Left cardiac atrium (tissue), 4 donors: Measurements from ENCODE around the gene NDRG4. TPM values are rescaled to one million over a fixed set of nuclear protein-coding genes. Genes with fewer than 3 reads are reported as not detected.

Experiments
- ATAC-seq, 2 donors: fragments of 200-7000 bp; cut with Tn5 transposase; one replicate each; pipeline ENCODE4 v1.9.1; 2020; ENCODE audit warnings: mild to moderate bottlenecking in 2 of 2, moderate library complexity in 2 of 2
- DNase-seq: peaks from one replicate; pipeline ENCODE4 v3.0.0-alpha.2; 2020
- intact Hi-C, 2 donors: fragments of 100-400 bp; cut with DNase I; formaldehyde crosslinking; loops; one replicate each; pipeline versions ENCODE4 v1.14.1 to v1.15.1; 2022 to 2023
- long read RNA-seq: library from polyadenylated mRNA; unstranded; transcript quantifications from one replicate; pipeline ENCODE4 v2.0.0, GENCODE V29; 2021
- total RNA-seq, 2 donors: library from RNA; stranded (reverse); fragmentation: NEBNext Ultra II Directional; extraction: Animal tissue kit (Norgen Biotek cat#: 25700); gene quantifications; one replicate each; pipeline ENCODE4 v1.2.1, GENCODE V29; 2021
- donor health status: DM: no; HTN: yes; CAD: no.
- donor health status: DM: no; HTN: yes; CAD: no; lungs with severe emphysema.
- donor health status: DM: yes; HTN: yes; CAD: no.
- donor health status: Dilated cardiomyopathy.

Gene NDRG4
- 100 to 1,000 TPM; 121 to 153 TPM for total RNA-seq
- long read RNA-seq, transcript NDRG4-204 (16 exons, 3,626 nt), result major isoform, 149 of 400 reads
- long read RNA-seq, transcript NDRG4-219 (1 exons, 2,700 nt), result minor isoform, 43 of 400 reads
- long read RNA-seq, transcript NDRG4-201 (16 exons, 3,324 nt), result minor isoform, 108 of 400 reads
- long read RNA-seq, partial matches to known transcripts, result 30 of 400 reads
- long read RNA-seq, other reads (novel, unspliced or antisense), result 63 of 400 reads

GRCh38 chr16:58499615-58500351 lies at the start of gene NDRG4:
Gene NDRG4, plus strand, starts transcription at chr16:58500143. Its CDS starts 106 bp downstream, at chr16:58500249.
- intact Hi-C loops, result no loop called here
- DNase-seq (peak; percentile 72), ATAC-seq (peak; percentile 39 to 55)

- intact Hi-C loops, result no loop called here
- DNase-seq (no peak), ATAC-seq (no peak)
Measured at GRCh38 chr16:58450590-58450989, 49.4 kb upstream of the NDRG4 start.

DNA sequence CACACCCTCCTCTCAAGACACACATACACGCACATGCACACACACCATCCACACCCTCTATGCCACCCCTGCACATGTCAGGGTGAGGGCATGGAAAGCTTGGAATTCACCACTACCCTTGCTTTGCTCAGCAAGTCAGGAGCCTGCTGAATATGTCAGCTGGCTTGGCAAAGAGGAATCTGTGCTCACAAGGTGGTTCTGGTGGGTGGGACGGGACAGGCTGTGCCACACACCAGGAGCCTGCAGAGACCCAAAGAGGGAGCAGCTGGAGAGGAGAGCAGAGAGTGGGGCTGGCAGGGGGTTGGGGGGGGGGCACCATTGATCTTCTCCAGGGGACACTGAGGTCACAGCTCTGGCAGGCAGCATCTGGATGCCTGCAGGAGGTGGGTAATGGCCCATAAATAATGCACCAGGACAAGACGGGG lies 48.7 kb upstream of the NDRG4 start:
- ATAC-seq, result peak; percentile 5 to 36
- intact Hi-C loops, result no loop called here
- no peak for DNase-seq

DNA sequence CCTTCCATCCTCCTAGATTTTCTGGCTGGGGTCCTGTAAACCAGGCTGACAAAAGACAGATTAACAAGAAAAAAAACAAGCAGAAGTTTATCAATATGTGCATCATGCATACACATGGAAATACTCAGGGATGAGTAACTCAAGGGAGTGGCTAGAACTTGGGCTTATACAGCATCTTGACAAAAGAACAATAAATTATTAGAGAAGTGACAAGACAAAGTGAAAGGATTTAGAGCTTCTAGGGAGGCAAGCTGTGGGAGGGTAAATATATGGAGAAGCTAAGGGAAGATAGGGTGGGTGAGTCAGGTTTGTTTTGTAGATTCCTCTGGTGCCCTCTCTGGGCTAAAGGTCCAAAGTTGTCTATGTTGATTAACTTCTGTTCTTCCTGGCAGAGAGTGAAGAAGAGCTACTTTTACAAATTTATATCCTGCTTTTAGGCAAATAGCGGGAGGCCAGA lies 48.0 kb upstream of the NDRG4 start:
- intact Hi-C loops, result no loop called here
- ATAC-seq (peak in 1 of 2 donors; percentile 81), DNase-seq (no peak)

GRCh38 chr16:58452640-58453039 lies 47.3 kb upstream of the NDRG4 start:
- ATAC-seq (no peak), DNase-seq (no peak)
- intact Hi-C loops, result no loop called here

- no peak for ATAC-seq
- no peak for DNase-seq
- intact Hi-C loops, result no loop called here
Measured at GRCh38 chr16:58454178-58454577, 45.8 kb upstream of the NDRG4 start.

DNA sequence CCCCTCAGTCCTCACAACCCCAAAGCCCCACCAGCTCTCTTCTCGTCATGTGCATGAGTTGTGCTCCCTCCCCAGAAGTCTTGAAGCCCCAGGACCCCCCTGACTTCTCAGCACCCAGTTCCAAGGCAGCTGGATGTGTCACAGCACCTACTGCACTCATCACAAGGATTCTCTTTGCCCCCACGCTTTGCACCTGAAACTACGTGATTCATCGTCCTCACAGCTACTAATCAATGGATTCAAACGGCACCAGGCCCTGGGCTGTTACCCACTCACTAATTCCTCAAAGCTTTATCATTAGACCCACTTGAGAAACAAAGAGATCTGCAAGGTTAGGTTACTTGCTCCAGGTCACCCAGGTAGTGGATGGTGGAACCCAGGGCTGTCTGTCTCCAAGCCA lies 45.1 kb upstream of the NDRG4 start:
- no peak for DNase-seq

DNA sequence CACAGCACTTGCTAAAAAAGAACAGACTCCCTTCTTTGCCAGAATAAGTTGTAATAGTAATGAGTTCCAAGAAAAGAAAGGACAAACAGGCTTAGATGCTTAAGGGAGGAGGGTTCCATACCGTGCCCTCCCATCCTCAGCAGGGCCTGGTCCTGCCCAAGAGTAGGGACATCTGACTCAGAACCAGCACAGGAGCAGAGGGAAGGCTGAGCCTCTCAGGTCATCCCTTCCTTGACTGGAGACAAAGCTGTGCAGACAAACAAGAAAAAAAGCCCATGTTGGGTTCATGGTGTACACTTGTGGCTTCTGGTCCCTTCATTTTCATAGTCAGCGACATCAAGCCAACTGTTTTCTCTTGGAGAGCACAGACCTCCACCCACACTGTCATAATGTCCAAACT lies 44.2 kb upstream of the NDRG4 start:
- no peak for DNase-seq
- intact Hi-C loops, result no loop called here
- ATAC-seq, result peak in 1 of 2 donors; percentile 42

More for the DNA sequence above, 45.1 kb upstream of the NDRG4 start:
- no peak for ATAC-seq
- intact Hi-C loops, result no loop called here

DNA sequence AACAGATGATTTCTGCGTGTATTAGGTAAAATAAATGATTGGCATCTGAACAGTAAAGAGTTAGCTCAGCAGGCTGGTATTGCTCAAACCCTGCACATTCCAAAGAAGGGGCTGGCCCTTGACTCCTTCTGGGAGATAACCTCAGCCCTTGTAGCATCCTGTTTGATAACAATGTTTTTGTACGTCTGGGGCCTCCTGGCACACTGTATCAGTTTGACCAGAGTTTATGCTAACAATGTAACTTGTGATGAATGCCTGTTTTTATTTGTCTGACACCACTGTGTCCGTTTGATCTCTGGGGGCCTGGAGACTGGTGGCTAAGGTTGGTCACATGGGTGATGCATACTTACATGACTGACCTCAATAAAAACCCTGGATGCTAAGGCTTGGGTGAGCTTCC lies 43.8 kb upstream of the NDRG4 start:
- ATAC-seq (peak; percentile 28 to 70), DNase-seq (peak; percentile 54)
- intact Hi-C loops, result no loop called here

- ATAC-seq (no peak), DNase-seq (no peak)
- intact Hi-C loops, result no loop called here
Measured at GRCh38 chr16:58458606-58459343, 41.2 kb upstream of the NDRG4 start.

DNA sequence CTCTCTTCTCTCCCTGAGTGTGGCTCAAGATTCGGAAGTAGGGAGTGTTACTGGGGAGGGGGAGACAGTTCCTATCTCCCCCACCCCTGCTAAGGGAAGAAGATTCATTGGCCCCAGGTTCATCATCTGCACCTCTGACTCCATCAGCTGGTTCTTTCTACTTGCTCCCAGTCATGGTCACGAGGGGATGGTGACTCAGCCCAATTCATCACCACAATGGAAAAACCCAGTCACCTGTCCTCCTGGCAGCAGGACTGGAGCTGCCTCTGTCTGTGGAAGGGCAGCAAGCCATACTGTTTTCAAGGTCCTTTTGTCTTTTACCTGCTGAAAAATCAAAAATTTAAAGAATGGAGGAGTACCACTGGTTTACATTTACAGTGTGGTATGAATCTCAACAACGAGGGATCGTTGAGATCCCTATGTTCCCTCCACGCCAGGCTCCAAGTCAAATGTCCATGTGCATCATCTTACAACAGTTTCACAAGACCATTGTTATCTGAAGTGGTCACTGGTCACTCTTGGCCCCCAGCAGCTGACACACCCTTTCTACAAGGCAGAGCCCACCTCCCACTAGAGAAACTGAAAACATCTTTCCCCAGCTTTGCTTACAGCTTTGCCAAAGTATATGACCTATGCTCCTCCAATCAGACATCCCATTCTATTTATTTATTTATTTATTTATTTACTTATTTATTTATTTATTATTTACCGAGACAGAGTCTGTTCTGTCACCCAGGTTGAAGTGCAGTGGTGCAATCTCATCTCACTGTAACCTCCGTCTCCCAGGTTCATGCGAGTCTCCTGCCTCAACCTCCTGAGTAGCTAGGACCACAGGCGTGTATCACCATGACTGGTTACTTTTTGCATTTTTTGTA lies 40.4 kb upstream of the NDRG4 start:
- peak; percentile 50 for DNase-seq
- peak in 1 of 2 donors; percentile 22 for ATAC-seq
- intact Hi-C loops, result loop anchor here in 1 of 2 donors (10.0 kb wide), 1 partner anchor 45 kb away; no protein-coding TSS in a partner anchor

DNA sequence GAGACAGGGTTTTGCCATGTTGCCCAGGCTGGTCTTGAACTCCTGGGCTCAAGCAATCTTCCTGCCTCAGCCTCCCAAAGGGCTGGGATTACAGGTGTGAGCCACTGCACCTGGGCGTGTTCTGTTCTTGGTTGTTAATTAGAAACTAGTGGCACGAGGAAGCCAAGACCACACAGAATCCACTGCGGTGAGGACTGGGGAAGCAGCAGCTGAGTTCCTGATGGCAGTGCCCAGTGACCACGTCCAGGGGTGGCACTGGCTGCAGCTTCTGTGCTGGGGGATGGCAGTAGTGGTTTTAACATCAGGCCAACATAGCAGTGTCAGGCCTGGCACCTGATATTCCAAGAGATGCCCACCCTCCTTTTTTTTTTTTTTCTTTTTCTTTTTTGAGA lies 39.7 kb upstream of the NDRG4 start:
- ATAC-seq (no peak), DNase-seq (no peak)
- intact Hi-C loops, result loop anchor here in 1 of 2 donors (10.0 kb wide), 1 partner anchor 45 kb away; no protein-coding TSS in a partner anchor

DNA sequence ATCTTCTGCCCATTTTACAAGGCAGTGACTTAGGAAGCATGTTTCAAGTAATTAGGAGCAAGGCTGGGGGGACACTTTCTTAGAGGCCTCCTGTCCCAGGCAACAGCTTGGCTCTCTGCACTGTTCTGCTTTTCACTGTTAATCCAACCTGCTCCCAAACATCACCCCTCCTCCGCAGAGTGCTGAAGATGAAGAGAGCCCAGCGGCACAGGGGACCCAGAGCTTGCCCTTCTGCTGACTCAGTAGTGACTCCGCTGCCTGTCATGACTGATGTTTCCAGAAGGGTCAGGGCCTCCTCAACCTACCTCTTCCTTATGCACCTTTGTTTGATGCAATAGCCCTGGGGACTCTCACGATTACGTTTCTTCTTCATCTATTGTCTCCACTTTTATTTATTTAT lies 38.9 kb upstream of the NDRG4 start:
- intact Hi-C loops, result loop anchor here in 1 of 2 donors (10.0 kb wide), 1 partner anchor 46 kb away; no protein-coding TSS in a partner anchor
- DNase-seq, result no peak
- ATAC-seq, result no peak

DNA sequence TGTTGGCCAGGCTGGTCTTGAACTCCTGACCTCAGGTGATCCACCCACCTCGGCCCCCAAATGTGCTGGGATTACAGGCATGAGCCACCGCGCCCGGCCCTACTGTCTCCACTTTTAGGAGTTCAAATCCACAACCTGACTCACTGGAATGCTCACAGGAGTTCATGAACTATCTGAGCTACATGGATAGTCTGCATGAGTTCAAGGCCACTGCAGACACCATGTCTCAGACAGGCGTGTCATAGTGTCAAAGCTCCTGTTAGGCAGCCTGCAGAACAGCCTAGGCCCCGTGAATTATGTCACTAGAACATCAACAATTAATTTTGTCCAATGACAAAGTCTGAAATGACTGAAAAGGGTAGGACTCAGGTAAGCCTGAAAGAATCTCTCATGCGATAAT lies 38.3 kb upstream of the NDRG4 start:
- DNase-seq (no peak), ATAC-seq (no peak)
- intact Hi-C loops, result loop anchor here in 1 of 2 donors (10.0 kb wide), 1 partner anchor 47 kb away; no protein-coding TSS in a partner anchor

DNA sequence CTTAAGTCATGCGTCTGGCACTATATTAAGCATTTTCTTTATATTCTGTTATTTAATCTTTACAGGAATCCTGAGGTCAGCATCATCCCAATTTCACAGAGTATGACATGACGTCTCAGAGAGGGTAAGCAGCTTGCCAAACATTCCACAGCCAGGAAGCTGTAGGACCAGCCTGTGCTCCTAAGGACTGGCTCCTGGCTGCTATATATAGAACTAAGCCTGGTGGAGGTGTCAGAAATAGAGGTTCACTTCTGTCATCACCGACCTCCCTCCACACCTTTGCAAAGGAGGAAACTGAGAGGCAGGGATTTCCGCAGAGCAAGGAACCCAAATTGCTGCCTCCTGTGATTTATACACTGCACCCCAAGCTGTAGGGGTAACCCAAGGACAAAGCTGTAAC lies 37.9 kb upstream of the NDRG4 start:
- intact Hi-C loops, result loop anchor here in 1 of 2 donors (10.0 kb wide), 1 partner anchor 47 kb away; no protein-coding TSS in a partner anchor

GRCh38 chr16:58462499-58462996 lies 37.4 kb upstream of the NDRG4 start:
- intact Hi-C loops, result loop anchor here in 1 of 2 donors (10.0 kb wide), 1 partner anchor 48 kb away; no protein-coding TSS in a partner anchor
- ATAC-seq (no peak), DNase-seq (no peak)

More for the DNA sequence above, 37.9 kb upstream of the NDRG4 start:
- ATAC-seq (peak in 1 of 2 donors; percentile 36), DNase-seq (no peak)

DNA sequence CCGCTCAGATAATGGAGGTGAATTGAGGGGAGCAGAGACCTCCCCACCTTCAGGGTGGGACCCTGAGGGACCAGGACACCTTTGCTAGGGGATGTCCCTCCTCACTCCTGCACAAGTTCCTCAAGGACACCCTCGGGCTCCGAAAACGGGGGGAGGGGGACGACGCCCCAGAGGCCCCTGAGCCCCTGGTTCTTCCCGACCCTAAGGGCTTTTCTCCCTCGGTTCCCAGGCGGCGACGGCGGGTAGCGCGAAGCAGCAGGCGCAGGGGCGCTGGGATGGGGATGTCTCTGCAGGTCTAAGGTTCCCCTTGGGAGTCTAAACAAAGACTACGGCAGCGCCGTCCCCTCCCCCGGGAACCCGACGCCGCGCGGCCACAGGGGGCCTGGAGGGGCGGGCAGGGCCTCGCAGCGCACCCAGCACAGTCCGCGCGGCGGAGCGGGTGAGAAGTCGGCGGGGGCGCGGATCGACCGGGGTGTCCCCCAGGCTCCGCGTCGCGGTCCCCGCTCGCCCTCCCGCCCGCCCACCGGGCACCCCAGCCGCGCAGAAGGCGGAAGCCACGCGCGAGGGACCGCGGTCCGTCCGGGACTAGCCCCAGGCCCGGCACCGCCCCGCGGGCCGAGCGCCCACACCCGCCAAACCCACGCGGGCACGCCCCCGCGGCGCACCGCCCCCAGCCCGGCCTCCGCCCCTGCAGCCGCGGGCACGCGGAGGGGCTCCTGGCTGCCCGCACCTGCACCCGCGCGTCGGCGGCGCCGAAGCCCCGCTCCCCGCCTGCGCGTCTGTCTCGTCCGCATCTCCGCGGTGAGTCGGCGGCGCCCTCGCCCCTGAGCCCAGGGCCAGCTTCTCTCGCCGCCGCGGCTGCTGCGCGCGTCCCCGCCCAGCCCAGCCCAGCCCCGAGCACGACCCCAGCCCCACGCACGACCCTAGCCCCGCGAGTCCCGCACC lies 36.7 kb upstream of the NDRG4 start:
- peak; percentile 57 for DNase-seq
- intact Hi-C loops, result loop anchor here in 1 of 2 donors (10.0 kb wide), 1 partner anchor 48 kb away; no protein-coding TSS in a partner anchor
- ATAC-seq, result peak; percentile 63 to 83
